GM21526 (cell line): ENCODE measurements around the gene PPP1R3E.

ENCODE experiments used
- ATAC-seq: cut with Tn5 transposase; IDR thresholded peaks from one replicate; pipeline ENCODE4 v1.9.1; 2021; ENCODE audit warnings: moderate library complexity; ENCODE audit not compliant: unreplicated experiment, low FRiP score

The PPP1R3E gene

DNA sequence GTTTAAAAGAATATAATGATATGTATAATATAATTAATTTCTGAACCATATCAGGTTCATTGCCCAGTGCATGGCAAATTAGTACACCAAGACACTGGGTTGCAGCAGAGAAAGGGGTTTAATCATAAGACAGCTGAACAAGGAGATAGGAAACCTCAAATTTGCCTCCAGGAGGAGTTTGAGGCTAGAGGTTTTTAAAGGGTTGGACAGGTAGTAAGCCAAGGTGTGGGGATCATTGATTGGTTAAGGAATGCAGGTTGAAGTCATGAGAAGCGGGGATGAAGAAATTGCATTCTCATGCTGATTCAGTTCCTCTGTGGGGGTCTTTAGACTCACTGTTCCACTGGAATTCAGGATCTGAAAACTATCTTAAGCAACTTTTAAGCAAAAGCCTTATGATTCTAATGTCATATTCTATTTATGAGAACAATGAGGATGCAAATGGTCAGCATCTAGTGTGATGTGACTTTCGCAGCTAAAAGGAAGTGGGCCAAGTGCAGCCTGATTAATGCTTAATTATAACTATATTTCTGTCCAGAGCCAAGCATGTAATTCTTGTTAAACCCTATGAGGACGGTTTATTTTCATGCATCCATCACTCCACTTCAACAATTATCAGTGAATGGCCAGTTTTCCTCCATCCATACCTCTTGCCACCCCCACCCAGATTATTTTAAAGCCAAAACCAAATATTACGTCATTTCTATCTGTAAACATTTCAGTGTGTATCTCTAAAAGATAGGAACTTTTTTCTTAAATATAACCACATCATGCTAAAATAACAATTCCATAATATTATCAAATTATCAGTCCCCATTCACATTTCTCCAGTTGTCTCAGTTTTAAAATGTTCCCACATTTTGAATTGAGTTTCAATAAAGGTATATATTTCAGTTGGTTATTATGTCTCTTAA is 50.0 kb downstream of the PPP1R3E start:
- ATAC-seq, result no peak

DNA sequence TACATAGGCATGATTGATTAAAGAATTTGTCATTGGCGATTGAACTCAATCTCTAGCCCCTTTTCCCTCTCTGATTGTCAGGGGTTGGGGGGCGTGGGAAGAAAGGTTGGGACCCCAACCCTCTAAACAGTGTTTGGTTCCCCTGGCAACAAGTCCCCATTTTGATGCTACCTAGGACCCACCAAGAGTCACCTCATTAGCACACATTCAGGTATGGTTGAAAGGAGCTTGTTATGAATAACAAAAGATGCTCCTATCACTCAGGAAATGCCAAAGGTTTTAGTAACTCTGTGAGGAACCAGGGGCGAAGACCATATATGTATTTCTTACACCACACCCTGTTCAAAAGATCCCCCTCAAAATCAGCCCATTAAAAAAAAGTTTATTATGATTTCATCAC is 50.7 kb downstream of the PPP1R3E start:
- no peak for ATAC-seq

DNA sequence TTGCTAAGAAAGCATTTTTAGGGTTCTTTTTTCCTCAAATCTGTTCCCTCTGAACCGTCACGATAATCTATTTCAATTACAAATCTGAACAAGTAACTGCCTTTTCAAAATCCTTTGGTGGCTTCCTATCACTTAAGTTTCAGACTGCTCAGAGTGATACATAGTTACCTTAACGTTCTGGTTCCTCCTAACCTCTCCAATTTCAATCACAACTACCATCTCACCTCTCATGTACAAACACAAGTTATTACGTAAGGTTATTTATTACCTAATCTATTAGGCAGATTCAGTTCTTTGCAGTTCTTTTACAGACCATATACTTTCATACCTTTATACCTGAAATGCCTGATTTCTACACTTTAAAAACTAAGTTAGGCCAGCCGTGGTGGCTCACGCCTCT is 52.8 kb downstream of the PPP1R3E start:
- ATAC-seq, result no peak

DNA sequence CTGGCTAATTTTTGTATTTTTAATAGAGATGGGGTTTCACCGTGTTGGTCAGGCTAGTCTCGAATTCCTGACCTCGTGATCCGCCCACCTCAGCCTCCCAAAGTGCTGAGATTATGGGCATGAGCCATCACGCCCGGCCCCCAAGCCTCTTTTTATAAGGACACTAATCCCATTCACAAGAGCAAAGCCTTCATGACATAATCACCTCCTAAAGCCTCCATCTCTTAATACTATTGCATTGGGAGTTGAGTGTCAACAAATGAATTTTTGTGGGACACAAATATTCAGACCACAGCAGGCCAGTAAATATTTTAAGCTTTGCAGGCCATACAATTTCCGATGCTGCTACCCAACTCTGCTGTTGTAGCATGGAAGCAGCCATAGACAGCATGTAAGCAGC is 54.1 kb downstream of the PPP1R3E start:
- no peak for ATAC-seq
